Activated CD4-positive, alpha-beta T cell treated with anti-CD3 and anti-CD28 coated beads, Interleukin-2, Interleukin-6, amounts not matched to agents 100 ng/mL and 50 ng/mL, durations not matched to agents 16 hours and 8 hours (primary cell): ENCODE measurements around the gene ERO1B.

ENCODE experiments used
- DNase-seq: peaks from one replicate; pipeline ENCODE4 v3.0.0-alpha.2; 2020

ERO1B gene

GRCh38 chr1:236292425-236292824 is 10.7 kb upstream of the ERO1B start:
- no peak for DNase-seq

GRCh38 chr1:236289492-236290131 is 7.9 kb upstream of the ERO1B start:
- no peak for DNase-seq

GRCh38 chr1:236288620-236288976 is 6.8 kb upstream of the ERO1B start:
- DNase-seq: no peak

GRCh38 chr1:236287757-236288619 is 6.2 kb upstream of the ERO1B start:
- no peak for DNase-seq

- no peak for DNase-seq
Measured at GRCh38 chr1:236287356-236287755, 5.6 kb upstream of the ERO1B start.

- peak; percentile 78 for DNase-seq
Measured at GRCh38 chr1:236284291-236284721, 2.5 kb upstream of the ERO1B start.

- DNase-seq: no peak
Measured at GRCh38 chr1:236282719-236283118, 961 bp upstream of the ERO1B start.

GRCh38 chr1:236282425-236282716 is 613 bp upstream of the ERO1B start:
- peak; percentile 39 for DNase-seq

GRCh38 chr1:236281198-236281653 is 532 bp downstream of the ERO1B start:
- DNase-seq: peak; percentile 19

- DNase-seq: peak; percentile 27
Measured at GRCh38 chr1:236280438-236281197, 1.1 kb downstream of the ERO1B start.

GRCh38 chr1:236275586-236275985 is 6.2 kb downstream of the ERO1B start:
- peak; percentile 26 for DNase-seq

- no peak for DNase-seq
Measured at GRCh38 chr1:236275061-236275460, 6.7 kb downstream of the ERO1B start.

GRCh38 chr1:236273358-236273757 is 8.4 kb downstream of the ERO1B start:
- no peak for DNase-seq

GRCh38 chr1:236269439-236269838 is 12.3 kb downstream of the ERO1B start:
- no peak for DNase-seq

GRCh38 chr1:236261898-236262297 is 19.9 kb downstream of the ERO1B start:
- no peak for DNase-seq

GRCh38 chr1:236261033-236261432 is 20.7 kb downstream of the ERO1B start:
- no peak for DNase-seq

- no peak for DNase-seq
Measured at GRCh38 chr1:236259043-236259442, 22.7 kb downstream of the ERO1B start.

GRCh38 chr1:236258114-236258622 is 23.6 kb downstream of the ERO1B start:
- no peak for DNase-seq

GRCh38 chr1:236257216-236257615 is 24.5 kb downstream of the ERO1B start:
- DNase-seq: no peak

GRCh38 chr1:236253918-236254637 is 27.7 kb downstream of the ERO1B start:
- no peak for DNase-seq

- no peak for DNase-seq
Measured at GRCh38 chr1:236253119-236253518, 28.6 kb downstream of the ERO1B start.

- DNase-seq: no peak
Measured at GRCh38 chr1:236251587-236251986, 30.2 kb downstream of the ERO1B start.

- DNase-seq: no peak
Measured at GRCh38 chr1:236247286-236247685, 34.5 kb downstream of the ERO1B start.
